Pancreas (tissue), 10 donors: Measurements from ENCODE around the gene WDR53. TPM values are rescaled to one million over a fixed set of nuclear protein-coding genes. Genes with fewer than 3 reads are reported as not detected.
"Not testable (repeated sequence)": the region's sequence is repeated elsewhere in the genome, so short reads cannot be mapped to it uniquely, and the experiment has no call there.

Experiments
- ATAC-seq, 4 donors: fragments of 200-7000 bp; cut with Tn5 transposase; one replicate each; pipeline versions ENCODE4 v1.8.0 to v1.9.1; 2020; ENCODE audit warnings: mild to moderate bottlenecking in 4 of 4, moderate library complexity in 4 of 4
- DNase-seq, 6 donors: peaks; one replicate each; pipeline ENCODE4 v3.0.0-alpha.2; 2020
- FAIRE-seq: peaks from 2 replicates; lab custom pipeline; 2012; peaks lifted over from hg19 to GRCh38; lab: Jason Lieb, UNC
- H3K27ac ChIP-seq, 4 donors: fragments of 200-600 bp; sonication (generic); 1 replicate in 3 of 4; 2 replicates in 1 of 4; pipeline versions ENCODE4 v1.5.0 to v1.8.0; 2020
- H3K27me3 ChIP-seq, 4 donors: fragments of 200-600 bp; one replicate each; pipeline ENCODE4 v1.8.0; 2021
- H3K36me3 ChIP-seq, 3 donors: fragments of 200-600 bp; sonication (generic) in 1 of 3; one replicate each; pipeline versions ENCODE4 v1.5.0 to v1.8.0; 2020 to 2021
- H3K4me1 ChIP-seq, 3 donors: fragments of 200-600 bp; one replicate each; pipeline ENCODE4 v1.8.0; 2021
- H3K4me3 ChIP-seq, 4 donors: fragments of 200-600 bp; sonication (generic) in 2 of 4; one replicate each; pipeline versions ENCODE4 v1.5.0 to v1.8.0; 2020 to 2021
- H3K9me3 ChIP-seq, 4 donors: fragments of 200-600 bp; one replicate each; pipeline ENCODE4 v1.8.0; 2021
- CTCF ChIP-seq, 4 donors: fragments of 200-600 bp; sonication (generic) in 3 of 4; IDR thresholded peaks; one replicate each; pipeline versions ENCODE4 v1.5.0 to v1.8.0; 2021; ENCODE audit warnings: antibody characterized with exemption in 4 of 4
- WGBS, 2 donors: extraction: QIAGEN DNeasy Blood & Tissue Kit; methylation state at CpG; one replicate each; pipeline ENCODE4 v1.1.7; 2013; 5-methylcytosine and 5-hydroxymethylcytosine counted together
- intact Hi-C, 3 donors: fragments of 100-400 bp; cut with DNase I; formaldehyde crosslinking; loops; one replicate each; pipeline versions ENCODE4 v1.11.1 to v1.14.2; 2022
- polyA plus RNA-seq, 2 donors: library from polyadenylated mRNA; stranded (reverse); fragments of 200-250 nt; gene quantifications; one replicate each; pipeline ENCODE4 v1.2.3, GENCODE V29; 2013
- total RNA-seq, 6 donors: library from RNA; stranded (reverse); fragmentation: NEBNext Ultra II Directional in 4 of 6; extraction: Animal tissue kit (Norgen Biotek cat#: 25700) in 4 of 6; gene quantifications; one replicate each; pipeline versions ENCODE4 v1.2.1 to v1.2.4, GENCODE V29; 2021 to 2023
- donor health status: healthy with polysubstance abuse.
- donor health status: DM: no; HTN: no; CAD: no; lungs with moderate emphysema.
- donor health status: DM: no; HTN: no; CAD: no.
- donor health status: control.
- donor health status: control.
- donor health status: Bipolar disorder and iron deficiency.
- donor health status: DM: yes; HTN: yes; CAD: no.
- donor health status: DM: no; HTN: no; CAD: no.
- donor health status: DM: no; HTN: no; CAD: no.
- donor health status: DM: yes; HTN: yes; CAD: no.

Gene WDR53
- total and polyA plus RNA-seq, 8 donors, result 3.2 to 10.6 (median 4.0) TPM

- no peak for TF ChIP-seq CTCF (IDR thresholded peaks at IDR 0.05)
- DNase-seq (no peak), ATAC-seq (no peak), FAIRE-seq (no peak)
- WGBS, 2 donors, result 76 to 93% methylated on average over 4 of the region's 4 CpGs
- no peaks in the 10 kb centered on the region for H3K9me3 ChIP-seq
- no peaks in the 10 kb centered on the region for H3K36me3 ChIP-seq
- H3K27me3 ChIP-seq, result peaks cover 0 to 4% (median 0%) of the 10 kb centered on the region in 4 donors
- intact Hi-C loops, result no loop called here
- H3K4me1 ChIP-seq, result no peaks in the 10 kb centered on the region
- H3K4me3 ChIP-seq, result no peak overlapping the region
- no peak overlapping the region for H3K27ac ChIP-seq
Measured at GRCh38 chr3:196531418-196531817, 36.9 kb downstream of the WDR53 start.

- FAIRE-seq (no peak), DNase-seq (peak; percentile 17 to 85 (median 57)), ATAC-seq (peak; percentile 90 to 100 (median 96))
- Histone ChIP-seq H3K4me1 (no peaks in the 10 kb centered on the region), H3K27ac (peak overlapping the region in 1 of 4 donors; percentile 39), H3K9me3 (no peaks in the 10 kb centered on the region), H3K27me3 (peaks cover 0 to 4% (median 0%) of the 10 kb centered on the region in 4 donors), H3K4me3 (peak overlapping the region in 3 of 4 donors; percentile 12 to 39 (median 35)), H3K36me3 (no peaks in the 10 kb centered on the region)
- WGBS, 2 donors, result 6 to 7% methylated on average over 51 to 52 of the region's 52 CpGs
- intact Hi-C loops, result no loop called here
- peak; percentile 36 to 81 (median 53) for TF ChIP-seq CTCF (IDR thresholded peaks at IDR 0.05)
Measured at GRCh38 chr3:196528639-196529233, 39.6 kb downstream of the WDR53 start.

- Histone ChIP-seq H3K4me3 (no peak overlapping the region), H3K36me3 (no peaks in the 10 kb centered on the region), H3K27ac (no peak overlapping the region), H3K27me3 (no peaks in the 10 kb centered on the region), H3K4me1 (no peaks in the 10 kb centered on the region), H3K9me3 (no peaks in the 10 kb centered on the region)
- TF ChIP-seq CTCF (IDR thresholded peaks at IDR 0.05), result no peak
- FAIRE-seq, result no peak
- no peak for ATAC-seq
- intact Hi-C loops, result no loop called here
- WGBS, 2 donors, result 67 to 82% methylated on average over 4 of the region's 4 CpGs
- DNase-seq, result no peak
Measured at GRCh38 chr3:196525141-196525540, 43.2 kb downstream of the WDR53 start.

- Histone ChIP-seq H3K36me3 (no peaks in the 10 kb centered on the region), H3K4me1 (no peaks in the 10 kb centered on the region), H3K4me3 (no peak overlapping the region), H3K27ac (no peak overlapping the region), H3K27me3 (no peaks in the 10 kb centered on the region), H3K9me3 (no peaks in the 10 kb centered on the region)
- WGBS, 2 donors, result 51 to 57% methylated on average over 5 of the region's 5 CpGs
- DNase-seq, result no peak
- ATAC-seq, result no peak
- no peak for TF ChIP-seq CTCF (IDR thresholded peaks at IDR 0.05)
- intact Hi-C loops, result no loop called here
- FAIRE-seq, result no peak
Measured at GRCh38 chr3:196524527-196524926, 43.8 kb downstream of the WDR53 start.

GRCh38 chr3:196523841-196524240 lies 44.5 kb downstream of the WDR53 start:
- 91 to 96% methylated on average over 4 of the region's 4 CpGs for WGBS, 2 donors
- Histone ChIP-seq H3K36me3 (no peaks in the 10 kb centered on the region), H3K27ac (no peak overlapping the region), H3K4me3 (no peak overlapping the region), H3K4me1 (no peaks in the 10 kb centered on the region), H3K27me3 (no peaks in the 10 kb centered on the region), H3K9me3 (no peaks in the 10 kb centered on the region)
- intact Hi-C loops, result no loop called here
- FAIRE-seq (no peak), ATAC-seq (no peak), DNase-seq (no peak)
- TF ChIP-seq CTCF (IDR thresholded peaks at IDR 0.05), result no peak

- ATAC-seq, result not testable (repeated sequence)
- whole genome bisulfite sequencing, 2 donors, result 71 to 79% methylated on average over 12 of the region's 12 CpGs
Measured at GRCh38 chr3:196521291-196521690, 47.1 kb downstream of the WDR53 start.

More at GRCh38 chr3:196521291-196521690, 47.1 kb downstream of the WDR53 start:
- H3K36me3 ChIP-seq, H3K4me1 ChIP-seq, H3K27me3 ChIP-seq, H3K9me3 ChIP-seq, H3K4me3 ChIP-seq, DNase-seq, intact Hi-C loops, FAIRE-seq, H3K27ac ChIP-seq: not testable (repeated sequence)
